Measurements from ENCODE around the gene MRPS18B. TPM values are rescaled to one million over a fixed set of nuclear protein-coding genes. Genes with fewer than 3 reads are reported as not detected.
A peak's percentile ranks its signal among the peaks of the same experiment; 100 is the strongest.

Gene MRPS18B
- total RNA-seq, 1 experiment from 2014 or later, result 112 TPM

- Histone ChIP-seq H3K9me2 (ENCODE audit: insufficient read depth) (no peaks in the 10 kb centered on the region), H3K36me3 (ENCODE audit: control insufficient read depth in 1 of 2, insufficient read depth in 2 of 2, low read length in 2 of 2) (peaks cover 9 to 25% of the 10 kb centered on the region in 2 experiments; a peak in 3 of 4 replicates), H3K9ac (ENCODE audit: low read length) (peak within 1 kb of the TSS; percentile 91), H3K27me3 (ENCODE audit: insufficient read depth, low read length) (no peaks in the 10 kb centered on the region), H3K9me3 (ENCODE audit: control insufficient read depth in 1 of 2, insufficient read depth in 1 of 2, low read depth in 1 of 2, low read length in 2 of 2) (no peaks in the 10 kb centered on the region), H3K4me2 (ENCODE audit: low read length) (peak within 1 kb of the TSS; percentile 95), H3K27ac (ENCODE audit: low read depth, low read length) (peak within 1 kb of the TSS; percentile 57), H2AFZ (ENCODE audit: low read depth, low read length, poor library complexity, severe bottlenecking) (peak within 1 kb of the TSS; percentile 28), H3K4me1 (ENCODE audit: control insufficient read depth in 1 of 2, insufficient read depth in 2 of 2, low read length in 2 of 2) (peaks cover 4 to 22% of the 10 kb centered on the region in 2 experiments; a peak in 3 of 4 replicates), H3K4me3 (replicated peaks in 1 of 2; ENCODE audit: low read depth in 1 of 2, low read length in 2 of 2) (peak within 1 kb of the TSS; percentile 98), H4K20me1 (ENCODE audit: insufficient read depth) (no peaks in the 10 kb centered on the region), H3K79me2 (ENCODE audit: insufficient read depth, low read length) (peaks cover 25% of the 10 kb centered on the region)
- CTCF ChIA-PET, result interaction anchor here (0.7 to 2.1 kb wide), 10 partner anchors 9 to 189 kb away, joined by 3 to 14 read pairs (median 3); partner anchors contain the start of gene MDC1
- intact Hi-C loops (cut with micrococcal nuclease), result loop anchor here (2.0 kb wide), 2 partner anchors 56 to 190 kb away; partner anchors contain the start of genes MRPS18B and PPP1R10
- DNase-seq (ENCODE audit: low read depth, low spot score) (peak; percentile 99), ATAC-seq (peak; percentile 85)
- POLR2A ChIA-PET, result interaction anchor here (0.8 to 1.2 kb wide), 4 partner anchors 9 to 60 kb away, joined by 3 read pairs; partner anchors contain the start of genes MDC1 and NRM
- RAD21 ChIA-PET (ENCODE audit: low non-redundant PET in 1 of 2, low total read pairs in 2 of 2, uncharacterized antibody in 2 of 2, unreplicated experiment in 2 of 2), result interaction anchor here (0.7 to 1.0 kb wide), 3 partner anchors 58 to 242 kb away, joined by 3 read pairs; partner anchors contain the start of gene VARS2 (in 1 of the 2)
- TSS peak; percentile 63 for BruUV-seq (replicated peaks)
- peak; percentile 90 for TF ChIP-seq ELF1 (IDR thresholded peaks at IDR 0.05; ENCODE audit: borderline replicate concordance, low read depth)
- TF ChIP-seq POLR2AphosphoS5 (IDR thresholded peaks at IDR 0.05; ENCODE audit: low read depth, low read length), result peak; percentile 70
- TF ChIP-seq REST (IDR thresholded peaks at IDR 0.05; ENCODE audit: low read depth), result no peak
- peak; percentile 91 for TF ChIP-seq ZBTB33 (IDR thresholded peaks at IDR 0.05; ENCODE audit: extremely low read depth, insufficient replicate concordance, low read length)
- TF ChIP-seq, protein P1, sequence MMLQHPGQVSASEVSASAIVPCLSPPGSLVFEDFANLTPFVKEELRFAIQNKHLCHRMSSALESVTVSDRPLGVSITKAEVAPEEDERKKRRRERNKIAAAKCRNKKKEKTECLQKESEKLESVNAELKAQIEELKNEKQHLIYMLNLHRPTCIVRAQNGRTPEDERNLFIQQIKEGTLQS (IDR thresholded peaks at IDR 0.05), result no peak
- peak; percentile 76 for TF ChIP-seq SP1 (IDR thresholded peaks at IDR 0.05; ENCODE audit: low read depth)
- peak; percentile 42 for TF ChIP-seq POLR2A (IDR thresholded peaks at IDR 0.05; ENCODE audit: borderline replicate concordance, extremely low read depth, insufficient read depth, insufficient read length)
- TF ChIP-seq CEBPB (IDR thresholded peaks at IDR 0.05; ENCODE audit: low read depth), result no peak; the same call in 1 of the 2 replicates
- peak; percentile 54; the same call in 1 of the 2 replicates for TF ChIP-seq SRF (IDR thresholded peaks at IDR 0.05; ENCODE audit: low read depth)
- peak; percentile 54; the same call in 1 of the 2 replicates for TF ChIP-seq ZFX (IDR thresholded peaks at IDR 0.05)
- TF ChIP-seq TCF7L2 (IDR thresholded peaks at IDR 0.05; ENCODE audit: borderline replicate concordance, extremely low read depth, insufficient read depth, insufficient read length), result peak; percentile 9
- peak; percentile 80 for TF ChIP-seq RAD21 (IDR thresholded peaks at IDR 0.05; ENCODE audit: low read depth)
- TF ChIP-seq YY1 (IDR thresholded peaks at IDR 0.05; ENCODE audit: extremely low read depth, insufficient replicate concordance, low read depth, low read length), result peak; percentile 80
- no peak for TF ChIP-seq EGR1 (IDR thresholded peaks at IDR 0.05; ENCODE audit: low read depth)
- TF ChIP-seq ZNF274 (IDR thresholded peaks at IDR 0.05; ENCODE audit: low read depth, low read length), result no peak
- TF ChIP-seq CBX3 (IDR thresholded peaks at IDR 0.05; ENCODE audit: low read depth), result peak; percentile 84; the same call in 1 of the 2 replicates
- no peak for TF ChIP-seq EZH2 (IDR thresholded peaks at IDR 0.05)
- no peak for TF ChIP-seq JUND (IDR thresholded peaks at IDR 0.05)
Measured at GRCh38 chr6:30672445-30673253, 55.0 kb downstream of the MRPS18B start, which contains the start of gene DHX16. Gene DHX16 (minus strand): TSS chr6:30673006. CDS start chr6:30672841, 165 bp downstream.
